ENCODE results near the gene PER3. TPM values are rescaled to one million over a fixed set of nuclear protein-coding genes. Genes with fewer than 3 reads are reported as not detected.

PER3 gene
- polyA plus RNA-seq, 1 donor from 2014 or later = 0.84 TPM

DNA sequence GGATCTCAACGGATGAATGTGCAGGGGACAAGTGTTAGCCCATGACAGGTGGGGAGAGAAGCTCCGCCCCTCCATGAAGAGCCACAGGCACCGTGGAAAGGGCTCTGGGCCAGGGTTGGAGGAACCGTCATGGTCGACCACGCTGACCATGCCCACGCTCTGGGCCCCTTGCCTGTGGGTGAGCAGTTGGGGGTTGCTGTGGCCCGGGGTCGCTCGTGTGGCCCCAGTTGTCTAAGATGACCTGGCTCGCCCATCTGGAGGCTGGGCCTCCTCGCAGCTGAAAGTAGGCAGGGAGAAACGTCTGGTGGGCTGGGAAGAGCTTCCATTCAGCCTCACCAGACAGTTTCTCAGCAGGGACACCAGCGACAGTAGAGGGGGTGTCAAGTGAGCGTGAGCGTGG, 81.9 kb downstream of the PER3 start:
- no peak for TF ChIP-seq EP300 (conservative IDR thresholded peaks at IDR 0.05; ENCODE audit: poor library complexity, severe bottlenecking)
- no peak for TF ChIP-seq POLR2AphosphoS5 (IDR thresholded peaks at IDR 0.05)
- no peak for TF ChIP-seq CTCF (IDR thresholded peaks at IDR 0.05; ENCODE audit: poor library complexity, severe bottlenecking)
- no peak for TF ChIP-seq TAF1 (IDR thresholded peaks at IDR 0.05; ENCODE audit: low read depth)
- no peak for TF ChIP-seq SMC3 (conservative IDR thresholded peaks at IDR 0.05; ENCODE audit: poor library complexity)
- no peak for TF ChIP-seq EZH2 (IDR thresholded peaks at IDR 0.05; ENCODE audit: borderline replicate concordance, insufficient read depth, low read length, poor library complexity, severe bottlenecking)
- no peak for TF ChIP-seq REST (IDR thresholded peaks at IDR 0.05; ENCODE audit: borderline replicate concordance)
- no peak for TF ChIP-seq MXI1 (conservative IDR thresholded peaks at IDR 0.05; ENCODE audit: poor library complexity, severe bottlenecking)
- TF ChIP-seq RAD21 (conservative IDR thresholded peaks at IDR 0.05) = no peak
- Histone ChIP-seq H3K36me3 (ENCODE audit: insufficient read depth, low read length) (no peaks in the 10 kb centered on the region), H3K9me2 (ENCODE audit: insufficient read depth, low read length) (no peaks in the 10 kb centered on the region), H3K79me2 (replicated peaks; ENCODE audit: insufficient read depth, low read length) (no peaks in the 10 kb centered on the region), H3F3A (ENCODE audit: insufficient read depth, low read length, poor library complexity, severe bottlenecking) (no peaks in the 10 kb centered on the region), H4K20me1 (ENCODE audit: insufficient read depth) (no peaks in the 10 kb centered on the region), H2AFZ (ENCODE audit: low read depth, low read length) (no peak overlapping the region), H3K9me3 (ENCODE audit: low read length) (no peaks in the 10 kb centered on the region), H3K4me2 (ENCODE audit: low read length) (no peak overlapping the region), H3K27ac (ENCODE audit: low read length) (no peak overlapping the region), H3K27me3 (ENCODE audit: insufficient read depth, low read depth, low read length) (no peaks in the 10 kb centered on the region), H3K4me3 (ENCODE audit: low read length) (no peak overlapping the region), H3K9ac (ENCODE audit: low read length) (no peak overlapping the region)

DNA sequence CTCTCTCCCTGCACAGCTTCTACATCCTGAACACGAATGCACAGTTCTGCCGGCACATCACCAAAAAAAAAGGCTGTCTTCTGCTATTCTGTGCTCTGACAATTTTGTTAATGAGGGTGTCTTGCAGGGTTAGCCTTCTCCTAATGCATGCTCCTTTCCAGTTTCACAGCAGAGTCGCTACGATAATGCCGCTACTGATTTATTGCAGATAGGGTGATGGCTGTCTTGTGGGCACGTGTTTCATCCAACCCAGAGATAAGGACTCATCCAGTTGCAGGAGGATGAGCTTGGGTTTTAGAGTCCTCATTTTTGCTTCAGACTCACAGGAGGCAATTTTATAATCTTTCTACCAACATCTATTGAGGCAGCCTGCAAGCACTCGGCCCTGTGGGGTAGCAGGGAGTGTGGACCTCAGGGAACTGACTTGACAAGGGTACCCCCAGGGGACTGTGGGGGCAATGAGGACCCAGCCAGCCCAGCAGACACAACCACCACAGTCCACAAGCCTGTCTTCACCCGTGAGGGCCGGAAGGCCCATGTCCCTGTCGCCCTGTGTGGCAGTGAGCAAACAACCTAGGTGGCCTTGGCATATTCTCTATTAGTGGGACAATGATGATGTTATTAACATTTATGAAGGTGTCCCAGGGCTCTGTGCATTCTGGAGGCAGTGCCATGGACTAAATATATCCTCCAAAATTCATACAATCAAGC, 84.1 kb downstream of the PER3 start:
- H3K9me2 ChIP-seq (ENCODE audit: insufficient read depth, low read length) = no peaks in the 10 kb centered on the region
- TF ChIP-seq RAD21 (conservative IDR thresholded peaks at IDR 0.05) (no peak), TAF1 (IDR thresholded peaks at IDR 0.05; ENCODE audit: low read depth) (no peak), EP300 (conservative IDR thresholded peaks at IDR 0.05; ENCODE audit: poor library complexity, severe bottlenecking) (no peak), SMC3 (conservative IDR thresholded peaks at IDR 0.05; ENCODE audit: poor library complexity) (no peak), MXI1 (conservative IDR thresholded peaks at IDR 0.05; ENCODE audit: poor library complexity, severe bottlenecking) (no peak), REST (IDR thresholded peaks at IDR 0.05; ENCODE audit: borderline replicate concordance) (no peak), POLR2AphosphoS5 (IDR thresholded peaks at IDR 0.05) (no peak), CTCF (IDR thresholded peaks at IDR 0.05; ENCODE audit: poor library complexity, severe bottlenecking) (no peak)
- H3K79me2 ChIP-seq (replicated peaks; ENCODE audit: insufficient read depth, low read length) = no peaks in the 10 kb centered on the region
- H3K4me2 ChIP-seq (ENCODE audit: low read length) = no peak overlapping the region
- no peak overlapping the region for H3K4me3 ChIP-seq (ENCODE audit: low read length)
- no peak overlapping the region for H2AFZ ChIP-seq (ENCODE audit: low read depth, low read length)
- no peaks in the 10 kb centered on the region for H3K36me3 ChIP-seq (ENCODE audit: insufficient read depth, low read length)
- no peaks in the 10 kb centered on the region for H3F3A ChIP-seq (ENCODE audit: insufficient read depth, low read length, poor library complexity, severe bottlenecking)
- no peaks in the 10 kb centered on the region for H3K9me3 ChIP-seq (ENCODE audit: low read length)
- no peak overlapping the region for H3K9ac ChIP-seq (ENCODE audit: low read length)
- no peaks in the 10 kb centered on the region for H4K20me1 ChIP-seq (ENCODE audit: insufficient read depth)
- H3K27ac ChIP-seq (ENCODE audit: low read length) = no peak overlapping the region
- H3K27me3 ChIP-seq (ENCODE audit: insufficient read depth, low read depth, low read length) = no peaks in the 10 kb centered on the region

Data from neural cell (in vitro differentiated cells).